ENCODE measurements around the gene NELFE.
"Not testable (repeated sequence)": the region's sequence is repeated elsewhere in the genome, so short reads cannot be mapped to it uniquely, and the experiment has no call there.

The NELFE gene

DNA sequence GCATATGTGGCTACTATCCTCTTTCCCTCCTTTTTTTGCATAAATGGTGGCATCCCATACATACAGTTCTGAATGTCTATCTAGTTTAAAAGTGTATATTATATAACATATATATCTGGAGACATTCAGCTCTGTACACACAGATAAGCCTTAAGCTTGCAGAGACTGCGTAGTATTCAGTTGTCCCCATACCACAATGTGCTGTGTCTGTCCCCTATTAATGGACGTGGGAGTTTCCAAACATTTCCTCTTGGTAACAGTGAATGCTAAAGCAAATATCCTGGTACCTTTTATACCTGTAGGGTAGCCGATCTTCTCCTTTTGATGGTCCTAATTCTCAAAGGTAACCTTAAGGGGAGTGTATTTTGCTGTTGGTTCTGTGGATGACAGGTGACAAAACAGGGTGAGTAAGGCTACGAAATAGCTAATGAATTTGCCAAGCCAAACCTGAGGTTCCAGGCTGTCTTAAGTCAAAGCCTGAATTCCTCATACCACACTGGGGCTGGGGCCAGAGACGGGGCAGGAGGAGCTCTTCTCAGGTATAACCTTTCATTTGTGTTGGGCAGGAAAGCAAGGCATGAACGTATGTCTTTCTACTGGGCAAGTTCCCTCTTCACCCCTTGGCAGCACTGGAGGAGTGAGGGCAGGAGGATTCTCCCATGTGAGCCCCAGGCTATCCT is 39.0 kb downstream of the NELFE start:
- DNase-seq (ENCODE audit: extremely low read depth in 1 of 2, low read depth in 1 of 2), result no peak

- DNase-seq (ENCODE audit: extremely low read depth in 1 of 2, low read depth in 1 of 2), result no peak
Observed at GRCh38 chr6:31918069-31918720, 40.6 kb downstream of the NELFE start.

DNA sequence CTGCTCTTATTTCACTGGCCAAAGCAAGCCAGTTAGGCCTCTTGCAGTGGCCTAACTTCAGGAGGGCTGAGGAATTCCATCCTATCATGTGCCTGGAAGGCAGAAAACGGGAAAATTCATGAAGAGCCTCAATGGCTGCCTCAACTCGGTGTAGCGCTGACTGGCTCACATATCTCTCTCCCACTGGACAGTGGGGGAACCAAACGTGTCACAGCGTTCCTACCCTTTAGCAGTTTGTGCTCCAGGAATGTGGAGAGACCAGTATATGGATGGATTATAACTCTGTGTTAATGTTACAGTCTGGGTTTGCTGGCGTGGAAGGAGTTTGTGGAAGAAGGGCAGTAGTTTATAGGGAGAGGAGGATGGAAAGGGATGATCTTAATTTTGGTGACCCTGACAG is 43.0 kb downstream of the NELFE start:
- no peak for DNase-seq (ENCODE audit: extremely low read depth in 1 of 2, low read depth in 1 of 2)

DNA sequence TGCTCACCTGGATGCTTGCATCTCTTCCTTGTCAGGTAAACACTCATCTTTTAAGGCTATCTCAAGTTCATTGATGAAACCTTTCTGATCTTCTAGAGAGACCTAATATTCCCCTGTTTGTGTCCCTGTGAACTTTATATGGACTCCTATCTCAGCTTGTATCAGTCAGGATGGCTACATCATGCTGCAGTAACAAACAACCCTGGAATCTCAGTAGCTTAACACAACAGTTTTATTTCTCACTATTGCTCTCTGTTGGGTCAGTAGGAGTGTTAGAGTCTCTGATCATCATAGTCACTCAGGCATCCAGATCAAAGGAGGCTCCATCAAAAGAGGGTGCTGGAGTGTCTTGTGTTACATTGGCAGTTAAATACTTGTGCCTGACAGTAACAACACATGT is 43.4 kb downstream of the NELFE start:
- no peak for DNase-seq (ENCODE audit: extremely low read depth in 1 of 2, low read depth in 1 of 2)

GRCh38 chr6:31911826-31912585 is 46.8 kb downstream of the NELFE start:
- DNase-seq (ENCODE audit: extremely low read depth in 1 of 2, low read depth in 1 of 2), result no peak

GRCh38 chr6:31909298-31909697 is 49.5 kb downstream of the NELFE start:
- not testable (repeated sequence) for DNase-seq (ENCODE audit: extremely low read depth in 1 of 2, low read depth in 1 of 2)

DNA sequence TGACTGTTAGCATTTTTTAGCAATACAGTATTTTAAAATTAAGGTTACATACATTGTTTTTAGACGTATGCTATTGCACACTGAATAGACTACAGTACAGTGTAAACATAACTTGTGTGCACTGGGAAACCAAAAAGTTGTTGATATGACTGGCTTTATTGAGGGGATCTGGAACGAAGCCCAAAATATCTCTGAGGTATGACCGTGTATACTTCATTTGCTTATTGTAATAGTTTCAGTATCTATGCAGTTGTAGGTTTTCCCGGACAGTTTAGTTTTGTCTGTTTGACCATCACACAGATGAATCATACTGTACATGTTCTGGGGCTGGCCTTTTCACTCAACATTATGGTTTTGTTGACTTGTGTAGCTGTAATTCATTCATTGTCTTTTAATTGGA is 50.0 kb downstream of the NELFE start:
- no peak for DNase-seq (ENCODE audit: extremely low read depth in 1 of 2, low read depth in 1 of 2)

DNA sequence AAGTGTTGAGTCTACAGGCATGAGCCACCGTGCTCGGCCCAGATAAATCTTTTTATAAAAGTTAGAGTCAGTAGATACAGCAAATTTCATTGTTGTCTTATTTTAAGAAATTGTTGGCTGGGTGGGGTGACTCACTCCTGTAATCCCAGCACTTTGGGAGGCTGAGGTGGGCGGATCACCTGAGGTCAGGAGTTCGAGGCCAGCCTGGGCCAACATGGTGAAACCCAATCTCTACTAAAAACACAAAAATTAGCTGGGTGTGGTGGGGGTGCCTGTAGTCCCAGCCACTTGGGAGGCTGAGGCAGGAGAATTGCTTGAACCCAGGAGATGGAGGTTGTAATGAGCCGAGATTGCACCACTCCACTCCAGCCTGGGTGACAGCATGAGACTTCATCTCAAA is 50.5 kb downstream of the NELFE start:
- not testable (repeated sequence) for DNase-seq (ENCODE audit: extremely low read depth in 1 of 2, low read depth in 1 of 2)

DNA sequence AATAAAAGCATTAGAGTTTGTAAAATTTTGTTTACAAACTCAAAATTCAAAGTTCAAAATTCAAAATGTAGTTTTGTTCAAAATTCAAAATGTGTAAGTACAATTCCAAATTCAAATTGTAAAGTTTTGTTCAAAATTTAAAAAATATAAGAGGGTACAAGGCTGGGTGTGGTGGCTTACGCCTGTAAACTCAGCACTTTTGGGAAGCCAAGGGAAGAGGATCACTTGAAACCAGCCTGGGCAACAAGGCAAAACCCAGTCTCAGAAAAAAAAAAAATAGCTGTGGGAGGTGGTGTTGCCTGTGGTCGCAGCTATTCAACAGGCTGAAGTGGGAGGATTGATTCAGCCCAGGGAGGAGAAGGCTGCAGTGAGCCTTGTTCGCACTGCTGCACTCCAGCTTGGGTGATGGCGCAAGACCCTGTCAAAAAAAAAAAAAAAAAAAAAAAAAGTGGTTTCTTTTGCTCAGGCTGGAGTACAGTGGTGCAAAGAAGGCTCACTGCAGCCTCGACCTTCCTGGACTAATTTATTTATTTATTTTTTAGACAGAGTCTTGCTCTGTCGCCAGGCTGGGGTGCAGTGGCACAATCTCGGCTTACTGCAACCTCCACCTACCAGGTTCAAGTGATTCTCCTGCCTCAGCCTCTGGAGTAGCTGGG is 51.5 kb downstream of the NELFE start:
- no peak for DNase-seq (ENCODE audit: extremely low read depth in 1 of 2, low read depth in 1 of 2)

GRCh38 chr6:31906727-31907126 is 52.0 kb downstream of the NELFE start:
- DNase-seq (ENCODE audit: extremely low read depth in 1 of 2, low read depth in 1 of 2), result not testable (repeated sequence)

- DNase-seq (ENCODE audit: extremely low read depth in 1 of 2, low read depth in 1 of 2), result no peak
Observed at GRCh38 chr6:31906122-31906521, 52.6 kb downstream of the NELFE start.

- no peak for DNase-seq (ENCODE audit: extremely low read depth in 1 of 2, low read depth in 1 of 2)
Observed at GRCh38 chr6:31905041-31905440, 53.7 kb downstream of the NELFE start.

GRCh38 chr6:31903957-31904356 is 54.8 kb downstream of the NELFE start:
- DNase-seq (ENCODE audit: extremely low read depth in 1 of 2, low read depth in 1 of 2), result no peak
